Measurements from ENCODE around the gene MOBP.

The MOBP gene

GRCh38 chr3:39550354-39551051 lies 83.0 kb downstream of the MOBP start:
- H3K27me3 ChIP-seq (ENCODE audit: insufficient read depth, low read depth, severe bottlenecking): no peaks in the 10 kb centered on the region
- no peak for DNase-seq
- H3K27ac ChIP-seq: no peak overlapping the region
- H3K9me3 ChIP-seq (ENCODE audit: severe bottlenecking): no peaks in the 10 kb centered on the region
- no peak for TF ChIP-seq CTCF (IDR thresholded peaks at IDR 0.05; ENCODE audit: low read depth, low read length)
- H3K4me3 ChIP-seq (ENCODE audit: low read depth, low read length): no peak overlapping the region
- H3K36me3 ChIP-seq: no peaks in the 10 kb centered on the region

Data from WERI-Rb-1 (cell line).